NB4 (cell line): ENCODE results near the gene COG8.

ENCODE experiments used
- MYC ChIP-seq: IDR thresholded peaks from 2 replicates; pipeline ENCODE4 v1.6.1; 2011; ENCODE audit warnings: low read depth, low read length
- TF ChIP-seq, protein P1 (sequence below): IDR thresholded peaks from one replicate; pipeline ENCODE4 v1.5.1; 2012; ENCODE audit warnings: low read depth, low read length

DNA sequence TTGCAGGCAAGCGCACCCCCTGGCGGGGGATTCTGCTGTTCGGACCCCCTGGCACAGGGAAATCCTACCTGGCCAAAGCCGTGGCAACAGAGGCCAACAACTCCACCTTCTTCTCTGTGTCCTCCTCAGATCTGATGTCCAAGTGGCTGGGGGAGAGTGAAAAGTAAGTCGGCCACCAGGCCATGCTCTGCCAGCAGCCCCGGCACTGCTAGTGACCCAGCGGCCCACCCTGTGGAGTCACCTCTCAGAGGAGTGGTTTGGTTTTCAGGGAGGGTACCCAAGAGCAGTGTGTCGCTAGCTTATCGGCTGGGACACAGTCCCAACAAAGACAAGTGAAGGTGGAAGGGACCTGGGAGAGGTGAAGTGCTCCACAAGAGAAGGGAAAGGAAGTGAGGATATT lies 20.0 kb downstream of the COG8 start:
- TF ChIP-seq, protein P1, sequence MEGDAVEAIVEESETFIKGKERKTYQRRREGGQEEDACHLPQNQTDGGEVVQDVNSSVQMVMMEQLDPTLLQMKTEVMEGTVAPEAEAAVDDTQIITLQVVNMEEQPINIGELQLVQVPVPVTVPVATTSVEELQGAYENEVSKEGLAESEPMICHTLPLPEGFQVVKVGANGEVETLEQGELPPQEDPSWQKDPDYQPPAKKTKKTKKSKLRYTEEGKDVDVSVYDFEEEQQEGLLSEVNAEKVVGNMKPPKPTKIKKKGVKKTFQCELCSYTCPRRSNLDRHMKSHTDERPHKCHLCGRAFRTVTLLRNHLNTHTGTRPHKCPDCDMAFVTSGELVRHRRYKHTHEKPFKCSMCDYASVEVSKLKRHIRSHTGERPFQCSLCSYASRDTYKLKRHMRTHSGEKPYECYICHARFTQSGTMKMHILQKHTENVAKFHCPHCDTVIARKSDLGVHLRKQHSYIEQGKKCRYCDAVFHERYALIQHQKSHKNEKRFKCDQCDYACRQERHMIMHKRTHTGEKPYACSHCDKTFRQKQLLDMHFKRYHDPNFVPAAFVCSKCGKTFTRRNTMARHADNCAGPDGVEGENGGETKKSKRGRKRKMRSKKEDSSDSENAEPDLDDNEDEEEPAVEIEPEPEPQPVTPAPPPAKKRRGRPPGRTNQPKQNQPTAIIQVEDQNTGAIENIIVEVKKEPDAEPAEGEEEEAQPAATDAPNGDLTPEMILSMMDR = no peak
- no peak for TF ChIP-seq MYC
